Measurements from ENCODE around the gene PCBP4. TPM values are rescaled to one million over a fixed set of nuclear protein-coding genes. Genes with fewer than 3 reads are reported as not detected.
A peak's percentile ranks its signal among the peaks of the same experiment; 100 is the strongest.

PCBP4 gene
- total RNA-seq, 2 donors from 2014 or later = 73.8 to 119 TPM

DNA sequence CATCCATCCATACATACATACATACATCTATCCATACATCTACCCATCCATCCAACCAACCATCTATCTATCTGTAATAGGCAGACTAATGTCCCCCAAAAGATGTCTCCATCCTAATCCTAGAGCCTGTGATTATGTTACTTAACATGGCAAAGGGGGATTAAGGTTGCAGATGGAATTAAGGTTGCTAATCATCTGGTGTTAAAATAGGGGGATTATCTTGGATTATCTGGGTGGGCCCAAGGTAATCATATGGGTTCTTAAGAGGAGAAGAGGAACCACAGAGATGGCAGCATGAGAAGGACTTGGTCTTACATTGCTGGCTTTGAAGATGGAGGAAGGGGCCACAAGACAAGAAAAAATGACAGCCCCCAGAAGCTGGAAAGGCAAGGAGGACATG, 43.2 kb upstream of the PCBP4 start:
- no peaks in the 10 kb centered on the region for H3K9me3 ChIP-seq
- H3K27ac ChIP-seq = no peak overlapping the region
- no peaks in the 10 kb centered on the region for H3K36me3 ChIP-seq
- peaks cover 0 to 52% of the 10 kb centered on the region in 2 donors for H3K4me1 ChIP-seq
- no peaks in the 10 kb centered on the region for H3K27me3 ChIP-seq
- TF ChIP-seq, protein P1, sequence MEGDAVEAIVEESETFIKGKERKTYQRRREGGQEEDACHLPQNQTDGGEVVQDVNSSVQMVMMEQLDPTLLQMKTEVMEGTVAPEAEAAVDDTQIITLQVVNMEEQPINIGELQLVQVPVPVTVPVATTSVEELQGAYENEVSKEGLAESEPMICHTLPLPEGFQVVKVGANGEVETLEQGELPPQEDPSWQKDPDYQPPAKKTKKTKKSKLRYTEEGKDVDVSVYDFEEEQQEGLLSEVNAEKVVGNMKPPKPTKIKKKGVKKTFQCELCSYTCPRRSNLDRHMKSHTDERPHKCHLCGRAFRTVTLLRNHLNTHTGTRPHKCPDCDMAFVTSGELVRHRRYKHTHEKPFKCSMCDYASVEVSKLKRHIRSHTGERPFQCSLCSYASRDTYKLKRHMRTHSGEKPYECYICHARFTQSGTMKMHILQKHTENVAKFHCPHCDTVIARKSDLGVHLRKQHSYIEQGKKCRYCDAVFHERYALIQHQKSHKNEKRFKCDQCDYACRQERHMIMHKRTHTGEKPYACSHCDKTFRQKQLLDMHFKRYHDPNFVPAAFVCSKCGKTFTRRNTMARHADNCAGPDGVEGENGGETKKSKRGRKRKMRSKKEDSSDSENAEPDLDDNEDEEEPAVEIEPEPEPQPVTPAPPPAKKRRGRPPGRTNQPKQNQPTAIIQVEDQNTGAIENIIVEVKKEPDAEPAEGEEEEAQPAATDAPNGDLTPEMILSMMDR (IDR thresholded peaks at IDR 0.05) = no peak
- H3K4me3 ChIP-seq = no peak overlapping the region
- DNase-seq (ENCODE audit: low spot score) = no peak

DNA sequence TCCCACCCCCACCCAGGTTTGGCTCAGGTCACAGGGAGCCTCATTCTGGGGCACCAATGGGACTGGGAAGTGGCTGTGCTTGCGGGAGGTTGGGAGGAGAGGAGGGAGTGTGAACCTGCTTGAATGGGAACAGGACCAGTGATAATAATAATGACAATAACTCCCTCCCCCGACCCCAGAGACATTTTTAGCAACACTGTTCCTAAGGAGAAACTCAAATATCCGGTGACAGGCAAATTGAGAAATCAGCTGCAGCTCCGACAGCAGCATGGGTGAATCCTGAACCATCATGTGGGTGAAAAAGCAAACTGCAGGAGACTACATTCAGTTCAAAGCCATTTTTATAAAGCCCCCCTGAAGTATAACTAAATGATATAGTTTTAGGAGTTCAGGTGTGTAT, 40.0 kb upstream of the PCBP4 start:
- H3K27ac ChIP-seq = peak overlapping the region; percentile 30 to 74

DNA sequence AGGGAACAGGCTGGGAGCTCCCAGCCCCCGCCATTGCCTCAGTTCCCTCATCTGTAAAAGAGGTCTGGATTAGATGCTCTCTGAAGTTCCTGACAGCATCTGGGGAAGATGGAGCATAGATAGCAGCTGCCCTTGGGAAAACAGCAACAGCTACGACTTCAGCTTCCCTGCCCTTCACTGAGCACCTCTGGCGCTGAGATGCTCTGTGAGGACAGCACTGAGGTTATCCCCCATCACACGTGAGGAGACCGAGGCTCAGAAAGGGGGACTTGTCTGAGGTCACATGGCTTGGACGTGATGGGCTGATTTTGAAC, 39.5 kb upstream of the PCBP4 start:
- Histone ChIP-seq H3K27ac (peak overlapping the region; percentile 30 to 74), H3K4me3 (no peak overlapping the region), H3K4me1 (peaks cover 0 to 44% of the 10 kb centered on the region in 2 donors), H3K27me3 (no peaks in the 10 kb centered on the region), H3K36me3 (no peaks in the 10 kb centered on the region), H3K9me3 (no peaks in the 10 kb centered on the region)
- TF ChIP-seq, protein P1 (IDR thresholded peaks at IDR 0.05) = no peak
- no peak for DNase-seq (ENCODE audit: low spot score)

More for the DNA sequence above, 40.0 kb upstream of the PCBP4 start:
- TF ChIP-seq, protein P1 (IDR thresholded peaks at IDR 0.05) = no peak
- Histone ChIP-seq H3K36me3 (no peaks in the 10 kb centered on the region), H3K4me3 (no peak overlapping the region), H3K27me3 (no peaks in the 10 kb centered on the region), H3K9me3 (no peaks in the 10 kb centered on the region), H3K4me1 (peaks cover 0 to 42% of the 10 kb centered on the region in 2 donors)
- no peak for DNase-seq (ENCODE audit: low spot score)

DNA sequence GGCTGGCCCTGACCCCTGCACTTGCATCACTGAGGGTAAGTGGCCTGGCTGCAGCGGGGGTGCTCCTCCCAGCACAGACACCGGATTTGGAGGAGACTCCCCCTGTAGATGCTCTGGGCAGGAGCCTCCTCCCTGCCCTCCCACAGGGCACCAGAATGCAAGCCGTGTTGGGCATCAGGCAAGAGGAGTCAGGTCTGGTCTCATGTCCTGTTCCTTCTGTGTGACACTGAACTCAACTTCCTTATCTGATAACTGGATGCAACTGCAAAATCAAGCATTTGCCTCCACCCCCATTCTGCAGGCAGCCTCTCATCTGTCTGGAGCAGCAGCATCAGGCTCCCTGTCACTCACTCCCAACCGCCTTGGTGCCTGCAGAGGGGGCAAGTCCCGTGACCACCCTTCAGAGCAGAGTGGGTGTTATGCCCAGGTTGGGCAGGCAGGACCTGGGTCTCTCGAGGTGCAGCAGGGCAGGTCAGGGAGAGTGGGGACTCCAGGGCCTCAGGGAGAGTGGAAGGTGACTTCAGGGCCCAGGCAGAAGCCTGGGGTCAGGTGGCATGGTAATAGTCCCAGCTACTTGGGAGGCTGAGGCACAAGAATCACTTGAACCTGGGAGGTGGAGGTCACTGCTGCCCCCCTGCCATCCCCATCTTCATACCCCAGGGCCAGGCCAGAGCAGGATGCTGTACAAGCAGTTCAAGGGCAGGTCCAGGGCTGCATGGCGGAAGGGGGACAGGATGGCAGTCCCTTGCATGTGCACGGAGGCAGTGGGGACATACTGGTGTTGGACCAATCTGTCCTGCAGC, 39.0 kb upstream of the PCBP4 start:
- Histone ChIP-seq H3K4me3 (peak overlapping the region in 1 of 2 donors; percentile 11), H3K4me1 (peaks cover 0 to 50% of the 10 kb centered on the region in 2 donors), H3K27ac (peak overlapping the region; percentile 61 to 74), H3K36me3 (no peaks in the 10 kb centered on the region), H3K9me3 (no peaks in the 10 kb centered on the region), H3K27me3 (no peaks in the 10 kb centered on the region)
- DNase-seq (ENCODE audit: low spot score) = no peak
- TF ChIP-seq, protein P1 (IDR thresholded peaks at IDR 0.05) = no peak

DNA sequence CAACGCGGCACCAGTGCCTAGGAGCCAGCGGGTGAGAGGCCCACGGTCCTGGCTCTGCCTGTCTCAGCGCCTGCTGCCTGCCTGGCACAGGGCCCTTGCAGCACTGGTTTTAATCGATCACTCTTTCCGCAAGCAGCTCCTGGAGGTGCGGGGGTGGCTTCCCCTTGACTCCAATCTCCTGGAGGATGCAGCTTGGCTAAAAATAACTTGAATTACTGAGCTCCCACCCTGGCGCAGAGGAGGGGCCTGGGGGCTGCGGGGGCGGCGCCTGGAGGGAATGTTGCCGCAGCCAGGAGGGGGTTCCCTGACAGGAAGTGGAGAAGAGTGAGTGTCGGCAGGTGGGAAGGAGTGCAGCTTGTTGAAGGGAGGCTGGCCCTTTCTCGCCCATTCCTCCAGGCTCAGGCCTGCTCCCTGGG, 38.3 kb upstream of the PCBP4 start:
- no peak for DNase-seq (ENCODE audit: low spot score)
- Histone ChIP-seq H3K27ac (peak overlapping the region; percentile 61 to 74), H3K4me3 (peak overlapping the region in 1 of 2 donors; percentile 11), H3K36me3 (no peaks in the 10 kb centered on the region), H3K4me1 (peaks cover 0 to 50% of the 10 kb centered on the region in 2 donors), H3K9me3 (no peaks in the 10 kb centered on the region), H3K27me3 (no peaks in the 10 kb centered on the region)
- TF ChIP-seq, protein P1 (IDR thresholded peaks at IDR 0.05) = no peak

Data from right atrium auricular region (tissue), 2 donors.